NCI-H748 (cell line): ENCODE measurements around the gene OR5B21.

Experiments
- DNase-seq: peaks from one replicate; lab custom pipeline; 2025; ENCODE audit not compliant: unreplicated experiment; lab: John Stamatoyannopoulos, UW

Gene OR5B21

DNA sequence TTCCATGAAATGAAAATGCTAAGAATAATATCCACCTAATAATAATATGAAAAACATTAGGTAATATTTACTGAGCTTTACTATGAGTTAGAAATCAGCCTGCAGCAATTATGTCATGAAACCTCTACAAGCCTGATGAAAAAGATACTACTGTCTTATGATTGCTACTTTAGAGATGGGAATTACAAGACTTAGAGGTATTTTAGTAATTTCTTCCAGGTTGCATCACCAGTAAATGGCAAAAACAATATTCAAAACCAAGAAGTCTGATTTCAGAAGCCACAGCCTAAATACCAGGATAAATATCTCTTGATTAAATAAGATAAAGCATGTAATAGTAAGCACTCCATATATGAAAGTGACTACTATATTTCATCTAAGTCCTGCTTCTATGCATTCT lies 13.8 kb downstream of the OR5B21 start:
- no peak for DNase-seq

DNA sequence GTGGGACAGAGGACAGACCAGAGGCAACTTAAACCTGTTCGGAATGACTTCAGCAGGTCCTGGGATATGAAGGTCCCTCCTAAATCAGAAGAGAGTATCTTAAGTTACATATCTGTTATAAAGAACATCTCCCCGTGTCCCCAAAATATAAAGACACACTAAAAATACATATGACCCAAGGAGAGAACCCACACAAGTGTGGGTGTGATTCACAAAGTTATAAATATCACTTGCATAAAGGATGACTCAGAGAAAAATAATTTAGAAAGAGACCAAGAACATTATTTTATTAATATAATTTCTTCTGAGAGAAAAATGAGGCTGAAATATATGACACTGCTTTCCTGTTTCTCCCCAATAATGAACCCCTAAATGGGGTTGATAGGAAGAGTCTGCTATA lies 14.2 kb downstream of the OR5B21 start:
- no peak for DNase-seq

DNA sequence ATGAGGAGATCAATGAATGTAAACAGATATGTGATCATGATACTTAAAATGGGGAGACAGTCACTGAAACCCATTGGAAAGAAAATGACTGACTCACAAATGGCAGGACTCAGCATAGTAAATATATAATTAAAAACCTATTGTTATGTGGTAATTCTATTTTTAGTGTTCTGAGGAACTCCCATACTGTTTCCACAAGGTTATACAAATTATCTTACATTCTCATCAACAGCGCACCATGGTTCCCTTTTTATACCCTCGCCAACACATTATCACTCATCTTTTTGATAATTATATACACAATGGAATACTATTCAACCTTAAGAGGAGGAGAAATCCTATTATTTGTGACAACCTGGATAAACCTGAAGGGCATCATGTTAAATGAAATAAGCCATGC lies 17.1 kb downstream of the OR5B21 start:
- peak; percentile 60 for DNase-seq

DNA sequence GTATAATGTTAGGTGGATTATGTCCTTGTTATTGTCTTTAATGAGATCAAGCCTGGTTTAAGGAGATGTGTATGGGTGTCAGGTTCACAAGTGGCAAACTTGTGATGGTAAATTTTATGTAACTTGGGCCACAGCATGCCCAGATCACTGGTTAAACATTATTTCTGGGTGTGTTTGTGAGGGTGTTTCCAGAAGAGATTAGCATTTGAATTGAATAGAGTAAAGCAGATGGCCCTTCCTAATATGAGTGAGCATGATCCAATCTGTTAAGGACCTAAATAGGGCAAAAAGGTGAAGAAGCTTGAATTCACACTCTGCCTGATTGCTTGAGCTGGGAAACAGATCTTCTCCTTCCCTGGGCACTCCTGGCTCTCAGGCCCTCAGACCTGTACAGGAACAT lies 20.7 kb downstream of the OR5B21 start:
- DNase-seq: no peak

DNA sequence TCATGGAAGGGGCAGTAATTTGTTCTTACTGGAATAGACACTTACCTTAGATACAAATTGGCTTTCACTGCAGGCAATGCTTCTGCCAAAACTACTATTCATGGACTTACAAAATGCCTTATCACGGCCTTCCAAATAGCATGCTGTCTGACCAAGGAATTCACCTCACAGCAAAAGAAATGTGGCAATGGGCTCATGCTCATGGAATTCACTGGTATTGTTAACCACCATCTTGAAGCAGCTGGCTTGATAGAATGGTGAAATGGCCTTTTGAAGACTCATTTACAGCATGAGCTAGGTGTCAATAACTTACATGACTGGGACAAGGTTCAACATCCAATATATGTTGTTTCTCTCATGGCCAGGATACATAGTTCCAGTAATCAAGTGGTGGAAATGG lies 21.9 kb downstream of the OR5B21 start:
- DNase-seq: no peak

DNA sequence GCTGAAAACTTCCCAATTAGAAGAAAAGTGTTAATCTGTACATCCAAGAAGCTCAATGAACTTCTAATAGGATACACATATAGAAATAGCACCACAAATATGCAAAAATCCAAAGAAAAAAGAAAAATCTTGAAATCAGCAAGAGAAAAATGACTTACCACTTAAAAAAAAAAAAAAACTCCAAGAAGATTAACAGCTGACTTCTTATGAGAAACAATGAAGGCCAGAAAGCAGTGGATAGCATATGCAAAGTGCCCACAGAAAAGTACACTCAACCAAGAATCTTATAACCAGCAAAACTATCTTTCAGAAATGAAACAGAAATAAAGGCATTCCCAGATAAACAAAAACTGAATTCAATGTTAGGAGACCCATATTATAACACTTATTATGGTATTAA lies 36.0 kb downstream of the OR5B21 start:
- DNase-seq: no peak

DNA sequence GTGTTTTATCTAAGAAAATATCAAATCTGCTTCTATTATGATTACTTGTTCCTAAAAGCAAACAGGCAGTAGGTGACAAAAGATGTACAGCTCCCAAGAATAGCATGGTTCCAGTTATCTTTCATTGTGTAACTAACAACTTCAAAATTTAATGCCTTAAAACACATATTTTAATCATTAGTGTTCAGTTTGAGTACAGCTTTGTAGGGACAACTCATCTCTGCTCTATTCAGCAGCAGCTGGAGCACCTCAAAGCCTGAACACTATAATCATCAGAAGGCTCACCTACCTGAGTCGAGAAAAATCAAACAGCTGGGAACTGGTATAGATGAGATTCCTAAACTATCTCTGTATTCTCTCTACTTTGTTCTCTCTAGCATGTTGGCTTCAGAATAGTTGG lies 41.6 kb downstream of the OR5B21 start:
- no peak for DNase-seq

DNA sequence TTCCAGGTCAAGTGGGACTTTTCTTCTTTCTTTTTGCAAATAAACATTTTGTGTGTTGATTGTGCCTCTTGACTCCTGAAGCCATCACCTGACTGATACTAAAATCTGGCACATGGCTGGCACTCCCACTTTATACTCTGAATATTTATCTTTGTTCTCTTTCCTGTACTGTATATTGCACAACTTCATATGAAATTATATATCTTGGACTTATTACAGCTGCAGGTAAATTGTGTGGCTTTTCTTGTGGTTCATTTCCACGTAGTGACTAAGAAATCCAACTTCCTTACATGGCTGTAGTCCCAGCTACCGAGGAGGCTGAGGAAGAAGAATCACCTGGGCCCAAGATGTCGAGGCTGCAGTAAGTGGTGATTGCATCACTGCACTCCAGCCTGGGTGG lies 42.2 kb downstream of the OR5B21 start:
- DNase-seq: no peak
